Caco-2 (cell line): ENCODE measurements around the gene ATP8A2. TPM values are rescaled to one million over a fixed set of nuclear protein-coding genes. Genes with fewer than 3 reads are reported as not detected.

Experiments used
- BruUV-seq: library from RNA; stranded (reverse); fragments of 400-500 nt; replicated peaks from 2 replicates; lab custom pipeline; 2021; lab: Mats Ljungman, UMichigan
- CTCF ChIA-PET: fragments of 300-600 bp; sonication (Branson Sonifier 250); formaldehyde crosslinking; loops from one replicate; lab custom pipeline; 2022; ENCODE audit warnings: antibody characterized with exemption; lab: Charles Lee
- POLR2A ChIA-PET: fragments of 300-600 bp; sonication (Branson Sonifier 250); formaldehyde crosslinking; loops from one replicate; lab custom pipeline; 2022; ENCODE audit warnings: antibody characterized with exemption; lab: Charles Lee
- DNase-seq, 2 experiments: peaks; one replicate each; pipeline versions ENCODE4 v3.0.0 to v3.0.0-alpha.2; 2020 to 2022
- H3K27me3 ChIP-seq: replicated peaks from 2 replicates; pipeline ENCODE4 v1.6.0; 2011; ENCODE audit warnings: low read length; ENCODE audit not compliant: control insufficient read depth, insufficient read depth
- H3K36me3 ChIP-seq: 2 replicates; pipeline ENCODE4 v1.5.1; 2011; ENCODE audit warnings: low read length; ENCODE audit not compliant: control insufficient read depth, insufficient read depth
- H3K4me1 ChIP-seq: fragments of 250-450 bp; sonication (Bioruptor Pico); 2 replicates; pipeline ENCODE4 v1.5.1; 2020; ENCODE audit warnings: mild to moderate bottlenecking
- H3K4me3 ChIP-seq: 2 replicates; pipeline ENCODE4 v1.5.1; 2011; ENCODE audit warnings: low read depth, mild to moderate bottlenecking, control low read depth, low read length
- H3K9me3 ChIP-seq: fragments of 250-450 bp; sonication (Bioruptor Pico); 2 replicates; pipeline ENCODE4 v1.5.1; 2020; ENCODE audit warnings: mild to moderate bottlenecking, moderate library complexity
- H3K27ac Mint-ChIP-seq: one replicate; pipeline ENCODE4 v1.8.0; 2022; ENCODE audit warnings: mixed read lengths; ENCODE audit not compliant: unreplicated experiment
- H3K27me3 Mint-ChIP-seq: one replicate; pipeline ENCODE4 v1.8.0; 2022; ENCODE audit warnings: mixed read lengths; ENCODE audit not compliant: insufficient read depth, unreplicated experiment
- H3K36me3 Mint-ChIP-seq: one replicate; pipeline ENCODE4 v1.8.0; 2022; ENCODE audit warnings: mild to moderate bottlenecking, mixed read lengths; ENCODE audit not compliant: insufficient read depth, unreplicated experiment
- H3K4me1 Mint-ChIP-seq: one replicate; pipeline ENCODE4 v1.8.0; 2022; ENCODE audit warnings: low read depth, mixed read lengths; ENCODE audit not compliant: unreplicated experiment
- H3K4me3 Mint-ChIP-seq: one replicate; pipeline ENCODE4 v1.8.0; 2022; ENCODE audit warnings: mild to moderate bottlenecking, moderate library complexity, mixed read lengths; ENCODE audit not compliant: unreplicated experiment
- H3K9me3 Mint-ChIP-seq: one replicate; pipeline ENCODE4 v1.8.0; 2022; ENCODE audit warnings: mixed read lengths; ENCODE audit not compliant: unreplicated experiment
- intact Hi-C: fragments of 100-400 bp; cut with micrococcal nuclease; formaldehyde crosslinking; loops from one replicate; pipeline ENCODE4 v1.10.0; 2022; ENCODE audit not compliant: unreplicated experiment
- total RNA-seq: library from RNA; stranded (reverse); gene quantifications from 2 replicates; pipeline ENCODE4 v1.2.3, GENCODE V29; 2022
- TF ChIP-seq, protein P1 (sequence below), 2 experiments: fragments of 200-600 bp in 1 of 2; IDR thresholded peaks; 1 replicate in 1 of 2; 2 replicates in 1 of 2; pipeline versions ENCODE4 v1.5.1 to v1.8.0; 2011 to 2022; ENCODE audit warnings: antibody characterized with exemption in 1 of 2, control low read depth in 1 of 2, inconsistent platforms in 1 of 2, low read depth in 1 of 2, low read length in 1 of 2, mild to moderate bottlenecking in 1 of 2, moderate library complexity in 1 of 2; ENCODE audit not compliant: insufficient read depth in 1 of 2, severe bottlenecking in 1 of 2, unreplicated experiment in 1 of 2

The ATP8A2 gene
- total RNA-seq, 1 experiment from 2014 or later, result 0.05 TPM

DNA sequence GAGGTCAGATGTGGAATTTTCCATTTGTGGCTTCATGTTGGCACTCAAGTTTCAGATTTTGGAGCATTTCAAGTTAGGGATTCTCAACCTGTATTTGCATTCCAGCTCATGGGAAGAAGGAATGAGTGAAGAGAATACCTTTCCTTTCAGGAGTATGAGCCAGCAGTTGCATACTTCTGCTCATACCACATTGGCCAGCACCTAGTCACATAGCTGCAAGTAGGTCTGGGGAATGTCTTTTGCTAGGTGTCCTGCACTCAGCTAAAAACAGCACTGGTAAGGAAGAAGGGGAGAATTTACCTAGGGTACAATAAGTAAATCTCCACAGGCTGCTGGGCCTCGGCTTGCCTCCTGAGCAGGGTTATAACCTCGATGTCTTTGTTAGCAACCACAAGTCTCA lies 24.6 kb upstream of the ATP8A2 start:
- DNase-seq, result no peak
- ChIA-PET POLR2A (no interaction called here), CTCF (no interaction called here)
- peaks cover 6% of the 10 kb centered on the region for H3K27me3 Mint-ChIP-seq
- H3K4me1 ChIP-seq, result no peaks in the 10 kb centered on the region
- H3K27ac Mint-ChIP-seq, result no peak overlapping the region
- H3K36me3 ChIP-seq, result no peaks in the 10 kb centered on the region
- no peaks in the 10 kb centered on the region for H3K27me3 ChIP-seq
- no peaks in the 10 kb centered on the region for H3K9me3 Mint-ChIP-seq
- no peaks in the 10 kb centered on the region for H3K4me1 Mint-ChIP-seq
- no peaks in the 10 kb centered on the region for H3K36me3 Mint-ChIP-seq
- intact Hi-C loops, result no loop called here
- BruUV-seq, result no TSS peak
- H3K9me3 ChIP-seq, result no peaks in the 10 kb centered on the region
- no peak overlapping the region for H3K4me3 Mint-ChIP-seq
- H3K4me3 ChIP-seq, result no peak overlapping the region
- TF ChIP-seq, protein P1, sequence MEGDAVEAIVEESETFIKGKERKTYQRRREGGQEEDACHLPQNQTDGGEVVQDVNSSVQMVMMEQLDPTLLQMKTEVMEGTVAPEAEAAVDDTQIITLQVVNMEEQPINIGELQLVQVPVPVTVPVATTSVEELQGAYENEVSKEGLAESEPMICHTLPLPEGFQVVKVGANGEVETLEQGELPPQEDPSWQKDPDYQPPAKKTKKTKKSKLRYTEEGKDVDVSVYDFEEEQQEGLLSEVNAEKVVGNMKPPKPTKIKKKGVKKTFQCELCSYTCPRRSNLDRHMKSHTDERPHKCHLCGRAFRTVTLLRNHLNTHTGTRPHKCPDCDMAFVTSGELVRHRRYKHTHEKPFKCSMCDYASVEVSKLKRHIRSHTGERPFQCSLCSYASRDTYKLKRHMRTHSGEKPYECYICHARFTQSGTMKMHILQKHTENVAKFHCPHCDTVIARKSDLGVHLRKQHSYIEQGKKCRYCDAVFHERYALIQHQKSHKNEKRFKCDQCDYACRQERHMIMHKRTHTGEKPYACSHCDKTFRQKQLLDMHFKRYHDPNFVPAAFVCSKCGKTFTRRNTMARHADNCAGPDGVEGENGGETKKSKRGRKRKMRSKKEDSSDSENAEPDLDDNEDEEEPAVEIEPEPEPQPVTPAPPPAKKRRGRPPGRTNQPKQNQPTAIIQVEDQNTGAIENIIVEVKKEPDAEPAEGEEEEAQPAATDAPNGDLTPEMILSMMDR (IDR thresholded peaks at IDR 0.05; ENCODE audit: insufficient read depth in 1 of 2, low read depth in 1 of 2, low read length in 1 of 2, severe bottlenecking in 1 of 2, unreplicated experiment in 1 of 2), result no peak

DNA sequence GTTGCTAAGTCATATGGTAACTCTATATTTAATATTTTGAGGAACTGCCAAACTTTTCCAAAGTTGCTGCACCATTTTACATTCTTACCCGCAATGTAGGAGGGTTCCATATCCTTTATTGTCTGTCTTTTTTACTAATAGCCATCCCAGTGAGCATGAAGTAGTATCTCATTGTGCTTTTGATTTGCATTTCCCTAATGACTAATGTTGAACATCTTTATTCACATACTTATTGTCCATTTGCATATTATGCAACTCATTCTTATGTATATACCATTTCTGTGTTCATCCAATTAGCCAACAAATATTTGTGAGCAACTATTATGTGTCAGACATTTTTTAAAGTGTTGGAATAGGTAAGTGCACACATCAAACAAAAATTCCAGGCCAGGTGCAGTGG lies 20.4 kb upstream of the ATP8A2 start:
- no peak overlapping the region for H3K4me3 Mint-ChIP-seq
- no peaks in the 10 kb centered on the region for H3K36me3 ChIP-seq
- H3K27me3 Mint-ChIP-seq, result peaks cover 14% of the 10 kb centered on the region
- H3K27me3 ChIP-seq, result no peaks in the 10 kb centered on the region
- no TSS peak for BruUV-seq
- no peaks in the 10 kb centered on the region for H3K9me3 ChIP-seq
- H3K4me3 ChIP-seq, result no peak overlapping the region
- no peaks in the 10 kb centered on the region for H3K9me3 Mint-ChIP-seq
- ChIA-PET CTCF (no interaction called here), POLR2A (no interaction called here)
- H3K4me1 Mint-ChIP-seq, result no peaks in the 10 kb centered on the region
- TF ChIP-seq, protein P1 (IDR thresholded peaks at IDR 0.05; ENCODE audit: insufficient read depth in 1 of 2, low read depth in 1 of 2, low read length in 1 of 2, severe bottlenecking in 1 of 2, unreplicated experiment in 1 of 2), result no peak
- H3K36me3 Mint-ChIP-seq, result no peaks in the 10 kb centered on the region
- intact Hi-C loops, result no loop called here
- no peak overlapping the region for H3K27ac Mint-ChIP-seq
- DNase-seq, result no peak
- no peaks in the 10 kb centered on the region for H3K4me1 ChIP-seq

DNA sequence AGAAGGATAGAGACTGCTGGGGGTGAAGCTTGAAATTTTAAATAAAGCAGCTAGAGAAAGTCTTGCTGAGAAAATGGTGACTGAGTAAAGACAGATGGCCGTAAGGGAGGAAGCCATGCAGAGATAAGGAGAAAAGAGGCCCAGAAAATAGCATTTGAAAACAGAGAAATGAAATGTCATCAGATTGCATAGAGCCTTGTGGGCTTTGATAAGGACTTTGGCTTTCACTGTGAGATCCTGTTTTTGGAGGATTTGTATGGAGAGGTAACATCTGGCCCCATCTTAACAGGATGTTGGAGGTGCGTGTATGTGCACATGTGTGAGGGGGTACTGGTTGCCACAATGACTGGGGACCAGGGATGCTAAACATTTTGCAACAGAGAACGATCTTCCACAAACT lies 19.5 kb upstream of the ATP8A2 start:
- no peak for DNase-seq
- Mint-ChIP-seq H3K27ac (no peak overlapping the region), H3K27me3 (peaks cover 14% of the 10 kb centered on the region), H3K9me3 (no peaks in the 10 kb centered on the region), H3K4me1 (no peaks in the 10 kb centered on the region), H3K4me3 (no peak overlapping the region), H3K36me3 (no peaks in the 10 kb centered on the region)
- POLR2A ChIA-PET, result no interaction called here
- TF ChIP-seq, protein P1 (IDR thresholded peaks at IDR 0.05; ENCODE audit: insufficient read depth in 1 of 2, low read depth in 1 of 2, low read length in 1 of 2, severe bottlenecking in 1 of 2, unreplicated experiment in 1 of 2), result no peak
- Histone ChIP-seq H3K9me3 (no peaks in the 10 kb centered on the region), H3K4me3 (no peak overlapping the region), H3K36me3 (no peaks in the 10 kb centered on the region), H3K27me3 (no peaks in the 10 kb centered on the region), H3K4me1 (no peaks in the 10 kb centered on the region)
- intact Hi-C loops, result no loop called here
- CTCF ChIA-PET, result no interaction called here
- no TSS peak for BruUV-seq
